ENCODE measurements around the gene FAM117A. TPM values are rescaled to one million over a fixed set of nuclear protein-coding genes. Genes with fewer than 3 reads are reported as not detected.
A peak's percentile ranks its signal among the peaks of the same experiment; 100 is the strongest.

The FAM117A gene
- total and polyA plus RNA-seq, 2 donors (not counting 1 experiment from before 2014, with no cell fraction given), result 93.4 to 162 TPM

DNA sequence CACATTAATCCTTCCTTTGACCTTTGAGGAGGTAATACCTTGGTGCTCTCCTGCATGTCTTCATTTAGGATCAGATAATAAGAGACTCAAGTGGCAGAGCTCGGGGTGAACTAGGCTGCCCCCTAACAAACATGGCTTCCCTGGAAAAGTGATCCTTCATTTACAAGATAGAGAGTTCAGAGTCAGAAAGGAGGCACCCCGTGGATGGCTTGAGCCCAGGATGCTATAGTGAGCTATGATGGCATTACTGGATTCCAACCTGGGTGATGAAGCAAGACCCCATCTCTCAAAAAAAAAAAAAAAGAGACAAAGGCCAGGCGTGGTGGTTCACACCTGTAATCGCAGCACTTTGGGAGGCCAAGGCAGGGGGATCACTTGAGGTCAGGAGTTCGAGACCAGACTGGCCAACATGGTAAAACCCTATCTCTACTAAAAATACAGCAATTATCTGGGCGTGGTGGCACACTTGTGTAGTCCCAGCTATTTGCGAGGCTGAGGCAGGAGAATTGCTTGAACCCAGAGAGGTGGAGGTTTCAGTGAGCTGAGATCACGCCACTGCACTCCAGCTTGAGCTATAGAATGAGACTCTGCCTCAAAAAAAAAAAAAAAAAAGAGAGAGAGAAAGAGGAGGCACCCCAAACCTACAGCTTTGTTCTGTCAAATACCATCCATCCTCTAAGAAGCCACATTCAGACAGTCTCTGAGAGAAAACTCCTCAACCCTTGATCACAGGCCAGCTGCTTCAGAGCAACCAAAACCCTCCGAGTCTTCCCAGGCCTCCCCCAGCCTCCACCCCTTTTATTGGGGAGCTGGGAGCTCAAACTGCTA is 7.4 kb downstream of the FAM117A start:
- no CpG with 5 or more reads among the region's 9 CpGs for WGBS (ENCODE audit: insufficient coverage)
- Mint-ChIP-seq H3K27ac (peak overlapping the region; percentile 20), H3K4me1 (peaks cover 76% of the 10 kb centered on the region), H3K4me3 (no peak overlapping the region), H3K27me3 (no peaks in the 10 kb centered on the region), H3K9me3 (ENCODE audit: insufficient read depth) (no peaks in the 10 kb centered on the region)
- H3K27me3 ChIP-seq (replicated peaks in 1 of 4; ENCODE audit: control extremely low read depth in 1 of 4, control insufficient read depth in 3 of 4, insufficient read depth in 4 of 4, low read length in 3 of 4), result no peaks in the 10 kb centered on the region
- ChIA-PET POLR2A (interaction anchor here (0.6 kb wide), 1 partner anchor 14 kb away, joined by 4 read pairs; no protein-coding TSS in a partner anchor), CTCF (interaction anchor here (0.8 to 2.1 kb wide), 4 partner anchors 8 to 13 kb away, joined by 3 to 8 read pairs (median 4); no protein-coding TSS in a partner anchor)
- H4K20me1 ChIP-seq (ENCODE audit: control insufficient read depth, insufficient read depth, low read length, poor library complexity, severe bottlenecking), result peaks cover 59% of the 10 kb centered on the region
- no peaks in the 10 kb centered on the region for H3K9me3 ChIP-seq (ENCODE audit: control extremely low read depth in 1 of 3, control insufficient read depth in 2 of 3, insufficient read depth in 1 of 3, low read length in 2 of 3)
- H3K27ac ChIP-seq (ENCODE audit: low read length in 2 of 2), result no peak overlapping the region
- ATAC-seq (ENCODE audit: low read depth), result no peak
- no peak overlapping the region for H3K4me3 ChIP-seq (ENCODE audit: control extremely low read depth in 1 of 5, extremely low read depth in 1 of 5, insufficient read depth in 1 of 5, low read depth in 2 of 5, low read length in 4 of 5)
- no peak overlapping the region for H3K9ac ChIP-seq (ENCODE audit: low read length)
- peaks cover 7 to 39% of the 10 kb centered on the region in 2 experiments for H3K36me3 ChIP-seq (replicated peaks in 1 of 2; ENCODE audit: control extremely low read depth in 1 of 2, control insufficient read depth in 1 of 2, extremely low read depth in 1 of 2, insufficient read depth in 2 of 2, low read length in 1 of 2)
- TF ChIP-seq EZH2 (IDR thresholded peaks at IDR 0.05; ENCODE audit: borderline replicate concordance, insufficient read depth, low read depth, low read length, poor library complexity, severe bottlenecking), result no peak
- TF ChIP-seq, protein P1, sequence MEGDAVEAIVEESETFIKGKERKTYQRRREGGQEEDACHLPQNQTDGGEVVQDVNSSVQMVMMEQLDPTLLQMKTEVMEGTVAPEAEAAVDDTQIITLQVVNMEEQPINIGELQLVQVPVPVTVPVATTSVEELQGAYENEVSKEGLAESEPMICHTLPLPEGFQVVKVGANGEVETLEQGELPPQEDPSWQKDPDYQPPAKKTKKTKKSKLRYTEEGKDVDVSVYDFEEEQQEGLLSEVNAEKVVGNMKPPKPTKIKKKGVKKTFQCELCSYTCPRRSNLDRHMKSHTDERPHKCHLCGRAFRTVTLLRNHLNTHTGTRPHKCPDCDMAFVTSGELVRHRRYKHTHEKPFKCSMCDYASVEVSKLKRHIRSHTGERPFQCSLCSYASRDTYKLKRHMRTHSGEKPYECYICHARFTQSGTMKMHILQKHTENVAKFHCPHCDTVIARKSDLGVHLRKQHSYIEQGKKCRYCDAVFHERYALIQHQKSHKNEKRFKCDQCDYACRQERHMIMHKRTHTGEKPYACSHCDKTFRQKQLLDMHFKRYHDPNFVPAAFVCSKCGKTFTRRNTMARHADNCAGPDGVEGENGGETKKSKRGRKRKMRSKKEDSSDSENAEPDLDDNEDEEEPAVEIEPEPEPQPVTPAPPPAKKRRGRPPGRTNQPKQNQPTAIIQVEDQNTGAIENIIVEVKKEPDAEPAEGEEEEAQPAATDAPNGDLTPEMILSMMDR (IDR thresholded peaks at IDR 0.05), result no peak
- no peak overlapping the region for H3K4me2 ChIP-seq (replicated peaks; ENCODE audit: low read depth, low read length, poor library complexity, severe bottlenecking)
- H3K79me2 ChIP-seq (ENCODE audit: control insufficient read depth, insufficient read depth, low read length), result peaks cover 96% of the 10 kb centered on the region
- intact Hi-C loops (cut with micrococcal nuclease), result no loop called here
- H3K4me1 ChIP-seq (ENCODE audit: control insufficient read depth in 2 of 2, insufficient read depth in 2 of 2, low read length in 2 of 2), result peaks cover 40 to 49% of the 10 kb centered on the region in 2 donors
- no peak for DNase-seq
- no peak overlapping the region for H2AFZ ChIP-seq (ENCODE audit: insufficient read depth, low read depth, low read length, poor library complexity, severe bottlenecking)

Measured in B cell (primary cell).